Activated T-helper 1 cell treated with anti-CD3 and anti-CD28 coated beads, Interleukin-2, amount 50 U/mL, for 16 hours (primary cell): Measurements from ENCODE around the gene MINDY1.

Experiments used
- DNase-seq, 2 donors: peaks; one replicate each; pipeline ENCODE4 v3.0.0-alpha.2; 2020; ENCODE audit warnings: low read depth in 1 of 2, low spot score in 1 of 2

The MINDY1 gene, protein sequence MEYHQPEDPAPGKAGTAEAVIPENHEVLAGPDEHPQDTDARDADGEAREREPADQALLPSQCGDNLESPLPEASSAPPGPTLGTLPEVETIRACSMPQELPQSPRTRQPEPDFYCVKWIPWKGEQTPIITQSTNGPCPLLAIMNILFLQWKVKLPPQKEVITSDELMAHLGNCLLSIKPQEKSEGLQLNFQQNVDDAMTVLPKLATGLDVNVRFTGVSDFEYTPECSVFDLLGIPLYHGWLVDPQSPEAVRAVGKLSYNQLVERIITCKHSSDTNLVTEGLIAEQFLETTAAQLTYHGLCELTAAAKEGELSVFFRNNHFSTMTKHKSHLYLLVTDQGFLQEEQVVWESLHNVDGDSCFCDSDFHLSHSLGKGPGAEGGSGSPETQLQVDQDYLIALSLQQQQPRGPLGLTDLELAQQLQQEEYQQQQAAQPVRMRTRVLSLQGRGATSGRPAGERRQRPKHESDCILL

DNA sequence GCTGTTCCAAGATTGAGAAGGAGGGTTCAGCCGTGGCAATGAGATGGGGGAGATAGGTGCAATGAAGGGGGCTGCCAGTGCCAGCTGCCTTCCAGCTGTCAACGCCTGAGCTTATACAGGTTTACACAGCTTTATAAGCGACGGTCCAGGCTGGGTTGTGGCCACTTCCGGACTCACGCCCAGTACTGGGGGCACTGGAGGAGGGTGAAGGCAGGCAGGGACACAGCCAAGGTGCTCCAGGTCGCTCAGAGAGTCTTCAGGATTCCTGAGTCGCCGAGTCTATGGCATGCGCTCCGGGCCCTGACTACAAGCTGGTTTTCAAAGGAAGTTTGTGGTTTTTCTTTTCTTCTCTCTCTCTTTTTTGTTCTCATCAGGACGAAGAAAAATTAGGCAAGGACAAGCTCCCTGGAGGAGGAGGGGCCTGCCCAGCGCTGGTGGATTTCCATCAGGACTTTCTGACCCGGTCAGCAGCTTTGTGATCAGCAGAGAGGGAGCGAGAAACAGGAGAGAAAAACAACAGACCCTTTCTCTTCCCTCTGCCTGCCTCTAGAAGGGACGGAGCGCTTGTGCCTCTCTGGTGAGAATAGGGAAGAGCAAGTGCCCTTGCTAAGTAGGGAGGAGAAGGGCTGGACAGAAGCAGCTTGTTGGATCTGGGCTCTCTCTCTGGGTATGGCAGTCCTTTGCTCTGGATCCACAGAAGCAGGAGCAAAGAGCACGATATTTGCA lies at the start of gene MINDY1:
TSS of gene MINDY1 (minus strand) at position 576 of the 726 bp plus-strand sequence. CDS start 4,285 bp downstream, outside the sequence.
- DNase-seq = no peak

DNA sequence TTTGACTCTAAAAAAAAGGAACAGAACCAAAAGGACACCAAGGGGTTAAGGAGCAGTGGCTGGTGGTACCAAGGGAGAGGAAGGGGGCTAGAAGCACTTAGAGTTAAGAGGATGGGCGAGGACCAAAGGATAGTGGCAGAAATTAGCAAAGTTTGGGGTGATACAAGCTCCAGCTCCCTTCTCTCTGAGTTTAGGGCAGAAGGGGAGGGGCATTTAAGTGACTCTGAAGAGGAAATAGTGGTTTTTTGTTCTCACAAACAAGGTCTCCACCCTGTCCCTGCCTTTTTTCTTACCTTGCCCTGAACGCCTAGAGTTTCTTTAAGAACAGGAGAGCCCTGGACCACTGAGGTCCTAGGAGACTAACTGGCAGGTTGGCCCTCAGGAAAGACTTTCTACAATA lies 49.4 kb upstream of the MINDY1 start:
- DNase-seq = no peak

DNA sequence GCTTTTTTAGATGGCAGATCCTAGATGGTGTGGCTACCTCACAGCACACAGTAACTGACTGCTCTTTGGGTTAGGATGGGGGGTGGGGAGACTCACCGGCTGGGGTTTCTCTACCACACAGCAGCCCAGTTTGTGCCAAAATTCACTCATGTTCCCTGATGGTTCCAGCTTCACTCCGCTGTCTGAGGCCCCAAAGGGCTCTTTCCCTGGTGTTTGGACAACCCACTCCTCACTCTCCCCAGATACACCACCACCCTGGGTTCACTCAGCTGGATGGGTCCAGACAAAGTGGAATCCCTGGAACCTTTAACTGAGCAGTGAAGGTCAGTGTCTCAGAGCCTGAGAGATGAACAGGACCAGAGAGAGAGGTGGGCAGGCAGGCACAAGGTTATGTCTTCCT lies 48.9 kb upstream of the MINDY1 start:
- DNase-seq = no peak

DNA sequence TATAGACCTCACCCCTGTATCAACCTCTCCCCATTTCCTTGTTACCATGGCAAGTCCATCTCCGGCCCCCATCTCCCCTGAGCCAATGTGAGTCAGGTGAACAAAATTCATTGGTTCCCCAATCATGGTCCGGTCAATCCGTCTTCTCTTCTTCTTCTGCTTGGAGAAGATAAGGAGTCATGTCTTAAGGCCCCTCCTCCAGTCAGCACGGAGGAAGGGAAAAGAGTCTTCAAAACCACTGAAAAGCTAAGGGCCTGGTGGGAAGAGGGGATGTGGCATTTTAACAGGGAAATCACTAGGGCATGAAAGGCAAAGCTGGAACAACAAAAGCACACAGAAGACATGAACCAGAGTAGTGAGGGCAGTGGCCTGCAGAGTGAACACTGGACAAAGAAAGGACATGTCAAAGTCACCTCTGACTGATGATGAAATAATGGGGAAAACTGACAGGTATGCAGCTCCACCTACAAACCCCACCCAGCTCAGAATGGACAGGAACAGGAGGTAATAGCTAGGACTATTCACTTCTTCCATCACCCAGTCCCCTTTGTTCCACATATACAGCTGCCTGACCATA lies 48.4 kb upstream of the MINDY1 start:
- DNase-seq = no peak

DNA sequence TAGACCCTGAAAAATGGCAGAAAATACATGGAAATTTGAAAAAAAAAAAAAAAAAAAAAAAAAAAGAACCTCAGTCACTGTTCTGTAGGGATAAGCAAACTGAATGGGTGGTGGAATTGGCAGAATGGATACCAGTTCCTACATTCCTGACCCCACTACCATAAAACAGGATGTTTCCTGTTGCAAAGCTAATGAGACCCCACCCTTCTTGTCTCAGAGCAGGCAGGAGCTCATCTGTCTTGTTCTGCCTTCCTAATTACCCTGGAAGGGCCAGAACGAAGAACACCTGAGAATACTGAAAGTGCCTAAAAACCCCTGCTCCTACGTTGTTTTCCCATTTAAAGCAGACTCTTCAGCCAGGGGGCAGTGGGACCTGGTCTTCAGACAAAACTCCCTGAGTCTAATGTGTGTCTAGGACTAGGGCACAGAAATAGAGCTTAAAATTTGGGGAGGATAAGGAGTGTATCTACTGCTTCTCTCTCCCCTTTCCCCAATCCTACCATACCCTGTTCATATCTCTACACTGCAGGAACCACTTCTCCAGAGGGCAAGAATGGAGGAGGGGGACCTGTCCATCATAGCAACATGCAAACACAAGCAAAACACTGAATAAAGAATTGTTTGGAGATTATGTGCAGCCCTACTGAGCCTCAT lies 44.8 kb upstream of the MINDY1 start:
- no peak for DNase-seq

DNA sequence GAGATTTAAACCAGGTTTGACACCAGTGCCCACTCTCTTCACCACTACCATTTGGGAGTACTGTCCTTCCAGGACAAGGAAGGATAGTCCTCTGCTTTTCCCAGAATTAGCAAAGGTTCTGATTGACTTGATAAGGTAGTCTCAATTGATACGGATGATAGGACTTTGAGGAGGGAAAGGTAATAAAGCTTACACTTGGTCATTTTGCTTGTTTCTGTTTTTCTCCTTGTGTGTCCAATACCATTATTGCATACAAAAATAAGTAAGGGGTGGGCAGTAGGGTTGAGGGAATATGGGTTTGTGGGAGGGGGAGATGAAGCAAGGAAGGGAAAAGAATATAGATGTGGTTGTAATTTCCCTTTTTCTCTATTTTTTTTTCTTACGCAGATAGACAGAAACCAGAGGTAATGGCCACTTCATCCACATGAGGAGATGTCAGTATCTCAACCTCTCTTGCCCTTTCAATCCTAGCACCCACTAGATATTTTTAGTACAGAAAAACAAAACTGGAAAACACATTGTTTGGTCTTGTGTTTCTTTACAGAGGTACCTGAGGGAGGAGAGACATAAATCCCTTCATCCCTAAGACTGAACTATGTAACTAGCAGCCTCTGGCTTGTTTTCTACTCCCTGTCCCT lies 43.5 kb upstream of the MINDY1 start:
- DNase-seq = no peak

DNA sequence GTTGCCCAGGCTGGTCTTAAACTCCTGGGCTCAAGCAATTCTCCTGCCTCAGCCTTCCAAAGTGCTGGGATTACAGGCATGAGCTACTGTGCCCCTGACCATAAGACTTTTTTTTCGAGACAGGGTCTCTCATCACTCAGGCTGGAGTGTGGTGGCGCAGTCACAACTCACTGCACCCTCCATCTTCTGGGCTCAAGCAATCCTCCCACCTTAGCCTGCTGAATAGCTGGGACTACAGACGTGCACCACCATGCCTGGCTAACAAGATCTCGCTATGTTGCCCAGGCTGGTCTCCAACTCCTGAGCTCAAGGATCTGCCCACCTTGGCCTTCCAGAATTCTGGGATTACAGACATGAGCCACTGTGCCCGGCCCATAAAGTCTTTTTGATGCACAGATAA lies 42.8 kb upstream of the MINDY1 start:
- no peak for DNase-seq

DNA sequence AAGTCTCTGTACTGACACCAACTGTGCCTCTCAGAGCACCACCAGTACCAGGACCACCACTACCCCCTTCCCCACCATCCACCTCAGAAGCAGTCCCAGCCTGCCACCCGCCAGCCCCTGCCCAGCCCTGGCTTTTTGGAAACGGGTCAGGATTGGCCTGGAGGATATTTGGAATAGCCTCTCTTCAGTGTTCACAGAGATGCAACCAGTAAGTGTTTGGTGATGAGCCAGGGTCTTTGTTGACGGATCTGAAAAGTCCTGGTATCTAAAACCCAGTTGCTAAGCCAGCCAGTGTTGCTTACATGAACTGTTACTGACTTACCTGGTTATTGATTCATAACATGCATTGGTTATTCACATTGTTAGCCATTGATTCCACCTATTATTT lies 41.9 kb upstream of the MINDY1 start:
- no peak for DNase-seq

DNA sequence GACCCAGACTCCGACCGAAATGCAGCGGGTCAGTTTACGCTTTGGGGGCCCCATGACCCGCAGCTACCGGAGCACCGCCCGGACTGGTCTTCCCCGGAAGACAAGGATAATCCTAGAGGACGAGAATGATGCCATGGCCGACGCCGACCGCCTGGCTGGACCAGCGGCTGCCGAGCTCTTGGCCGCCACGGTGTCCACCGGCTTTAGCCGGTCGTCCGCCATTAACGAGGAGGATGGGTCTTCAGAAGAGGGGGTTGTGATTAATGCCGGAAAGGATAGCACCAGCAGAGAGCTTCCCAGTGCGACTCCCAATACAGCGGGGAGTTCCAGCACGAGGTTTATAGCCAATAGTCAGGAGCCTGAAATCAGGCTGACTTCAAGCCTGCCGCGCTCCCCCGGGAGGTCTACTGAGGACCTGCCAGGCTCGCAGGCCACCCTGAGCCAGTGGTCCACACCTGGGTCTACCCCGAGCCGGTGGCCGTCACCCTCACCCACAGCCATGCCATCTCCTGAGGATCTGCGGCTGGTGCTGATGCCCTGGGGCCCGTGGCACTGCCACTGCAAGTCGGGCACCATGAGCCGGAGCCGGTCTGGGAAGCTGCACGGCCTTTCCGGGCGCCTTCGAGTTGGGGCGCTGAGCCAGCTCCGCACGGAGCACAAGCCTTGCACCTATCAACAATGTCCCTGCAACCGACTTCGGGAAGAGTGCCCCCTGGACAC lies 41.4 kb upstream of the MINDY1 start:
- peak in 1 of 2 donors; percentile 18 for DNase-seq

DNA sequence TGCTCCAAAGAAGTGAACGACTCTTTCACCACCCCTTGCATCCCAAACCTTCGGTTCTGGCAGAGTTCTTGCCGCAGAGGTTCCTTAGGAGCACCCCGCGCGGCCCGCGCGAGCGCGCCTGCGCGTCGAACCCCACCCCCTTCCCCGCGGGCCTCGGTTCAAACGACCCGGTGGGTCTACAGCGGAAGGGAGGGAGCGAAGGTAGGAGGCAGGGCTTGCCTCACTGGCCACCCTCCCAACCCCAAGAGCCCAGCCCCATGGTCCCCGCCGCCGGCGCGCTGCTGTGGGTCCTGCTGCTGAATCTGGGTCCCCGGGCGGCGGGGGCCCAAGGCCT lies 40.9 kb upstream of the MINDY1 start, which contains the start of gene C1orf56:
TSS of gene C1orf56 (plus strand) at position 161 of the 334 bp plus-strand sequence. CDS start at position 258, 97 bp downstream.
- peak in 1 of 2 donors; percentile 41 for DNase-seq

DNA sequence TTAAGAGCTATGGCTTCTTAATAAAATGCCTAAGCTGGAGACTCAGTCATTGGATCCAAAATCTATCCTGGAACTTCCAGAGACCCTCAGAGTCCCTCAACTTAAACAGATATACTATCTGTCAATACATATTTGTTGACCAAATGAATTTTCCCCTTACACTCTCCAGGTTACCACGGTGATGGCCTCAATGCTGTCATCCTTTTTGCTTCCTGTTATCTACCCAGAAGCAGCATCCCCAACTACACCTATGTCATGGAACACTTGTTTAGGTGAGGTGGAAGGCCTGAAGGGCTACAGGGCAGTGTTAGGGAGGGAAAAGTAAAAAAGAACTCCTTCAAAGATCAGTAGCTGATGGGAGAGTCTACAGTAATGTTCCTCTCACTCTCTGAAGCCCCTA lies 36.5 kb upstream of the MINDY1 start:
- no peak for DNase-seq

DNA sequence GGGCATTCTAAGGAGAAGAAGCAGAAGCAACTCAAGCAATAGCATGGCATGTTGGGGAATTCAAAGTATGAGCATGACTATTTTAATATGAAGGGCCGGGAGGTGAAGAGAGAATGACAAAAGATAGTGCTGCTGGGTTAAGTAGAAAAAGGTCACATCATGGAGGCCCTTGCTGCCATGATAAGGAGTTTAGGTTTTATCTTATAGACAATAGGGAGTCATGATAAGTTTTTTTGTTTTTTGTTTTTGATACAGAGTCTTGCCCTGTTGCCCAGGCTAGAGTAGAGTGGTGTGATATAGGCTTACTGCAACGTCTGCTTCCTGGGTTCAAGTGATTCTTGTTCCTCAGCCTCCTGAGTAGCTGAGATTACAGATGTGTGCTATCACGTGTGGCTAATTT lies 32.8 kb upstream of the MINDY1 start:
- no peak for DNase-seq

DNA sequence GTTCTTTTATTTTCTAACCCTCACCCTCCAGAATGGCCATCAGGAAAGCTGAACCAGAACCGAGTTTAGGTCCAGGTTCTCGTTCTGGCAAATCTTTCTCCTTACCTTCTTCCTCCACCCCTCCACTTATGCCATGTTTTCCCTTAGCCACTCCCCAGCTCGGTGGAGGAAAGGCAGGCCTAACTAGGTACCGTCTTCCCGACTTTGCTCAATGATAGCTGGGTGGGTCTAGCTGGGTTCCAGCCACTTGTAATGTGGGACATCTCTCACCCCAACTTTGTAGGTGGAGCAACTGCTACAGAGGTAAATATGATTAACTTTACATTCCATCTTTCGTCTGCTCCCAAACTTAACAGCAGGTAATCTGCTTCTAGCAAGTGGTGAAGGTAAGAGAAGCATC lies 30.3 kb upstream of the MINDY1 start:
- no peak for DNase-seq

DNA sequence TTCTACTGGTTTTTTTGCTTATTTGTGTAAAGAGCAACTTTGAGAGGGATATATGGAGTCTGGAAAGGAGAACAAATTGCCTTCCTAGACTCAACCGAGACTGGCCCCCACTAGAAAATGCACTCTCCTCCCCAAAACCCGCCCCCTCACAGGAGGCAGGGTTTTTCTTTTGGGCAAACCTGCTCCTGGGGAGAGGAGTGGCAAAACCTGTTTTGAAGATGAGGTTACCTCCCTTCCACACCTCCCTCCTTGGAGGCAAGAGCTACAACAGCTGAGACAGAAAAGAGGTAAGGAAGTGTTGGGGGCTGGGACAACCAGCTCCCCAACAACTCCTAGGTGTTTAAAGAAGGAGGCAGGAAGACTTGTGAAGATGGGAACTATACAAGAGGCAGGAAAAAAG lies 29.7 kb upstream of the MINDY1 start, which contains the start of gene BNIPL:
TSS of gene BNIPL (plus strand) at position 231 of the 400 bp plus-strand sequence. CDS start at position 371, 140 bp downstream.
- DNase-seq = no peak

DNA sequence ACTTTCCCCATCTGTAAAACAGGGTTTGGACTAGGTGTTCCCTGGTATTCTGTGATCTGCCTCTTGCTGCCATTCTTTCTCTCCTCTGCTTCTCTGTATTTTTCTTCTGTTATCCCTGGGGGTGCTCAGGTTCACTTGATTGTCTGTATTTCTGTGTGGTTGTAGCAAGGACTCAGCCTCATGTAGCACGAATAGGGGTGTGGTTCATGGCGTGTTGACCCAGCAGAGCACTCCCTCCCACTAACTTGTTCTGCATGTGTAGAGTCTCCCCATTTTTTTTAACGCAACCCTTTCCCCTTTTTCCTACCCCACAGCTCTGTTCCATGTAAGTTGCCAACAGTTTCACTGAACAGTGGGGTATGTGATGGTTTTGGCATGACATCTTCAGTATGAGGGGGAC lies 28.5 kb upstream of the MINDY1 start:
- no peak for DNase-seq

DNA sequence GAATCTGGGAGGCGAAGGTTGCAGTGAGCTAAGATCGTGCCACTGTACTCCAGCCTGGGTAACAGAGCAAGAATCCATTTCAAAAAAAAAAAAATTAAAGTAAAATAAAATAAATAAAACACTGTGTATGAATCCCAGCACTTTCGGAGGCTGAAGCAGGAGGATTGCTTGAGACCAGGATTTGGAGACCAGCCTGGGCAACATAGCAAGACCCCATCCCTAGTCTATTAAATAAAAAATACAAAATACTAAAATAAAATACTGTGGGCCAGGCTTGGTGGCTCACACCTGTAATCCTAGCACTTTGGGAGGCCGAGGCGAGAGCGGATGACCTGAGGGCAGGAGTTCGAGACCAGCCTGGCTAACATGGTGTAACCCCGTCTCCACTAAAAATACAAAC lies 25.5 kb upstream of the MINDY1 start:
- DNase-seq = no peak

DNA sequence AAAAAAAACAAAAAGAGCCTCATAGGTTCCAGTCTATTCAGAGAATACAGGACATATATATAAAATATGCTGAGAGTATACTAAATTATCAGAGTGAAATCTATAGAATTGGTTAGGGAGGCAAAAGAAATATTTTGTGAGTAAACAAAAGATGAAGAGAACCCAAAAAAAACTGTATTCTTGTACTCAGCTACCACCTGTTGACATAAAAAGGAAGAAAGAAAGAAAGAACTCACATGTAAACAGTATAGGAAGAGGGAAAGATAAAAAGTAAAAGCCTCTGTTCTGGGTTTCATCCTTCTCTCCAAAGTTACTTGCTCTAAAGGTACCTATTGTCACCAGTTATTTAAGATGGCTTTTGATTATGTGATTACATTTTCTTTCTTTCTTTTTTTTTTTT lies 19.8 kb upstream of the MINDY1 start:
- DNase-seq = no peak

DNA sequence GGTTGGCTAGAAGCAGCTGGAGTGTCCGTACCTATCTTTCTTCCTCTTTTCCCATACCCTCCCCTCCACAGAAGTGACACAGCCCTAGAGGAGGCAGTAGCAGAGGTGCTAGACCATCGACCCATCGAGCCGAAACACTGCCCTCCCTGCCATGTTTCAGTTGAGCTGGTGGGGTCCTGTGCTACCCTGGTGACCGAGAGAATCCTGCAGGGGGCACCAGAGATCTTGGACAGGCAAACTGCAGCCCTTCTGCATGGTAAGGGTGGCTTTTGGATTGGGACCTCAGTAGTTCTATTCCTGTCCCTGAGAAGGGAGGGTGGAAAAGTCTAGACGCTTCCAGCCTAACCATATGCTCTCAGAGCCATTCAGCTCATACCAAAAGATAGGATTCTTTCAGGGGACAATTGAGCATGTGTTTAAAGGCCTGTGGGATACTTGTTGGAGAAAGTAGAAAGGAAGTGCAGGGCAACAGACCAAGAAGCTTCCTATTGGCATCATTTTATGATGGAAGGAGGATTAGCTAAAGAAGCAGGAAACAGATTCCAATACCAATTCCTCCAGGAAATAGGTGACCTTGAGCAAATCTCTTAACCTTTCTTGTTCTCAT lies 17.9 kb upstream of the MINDY1 start:
- DNase-seq = peak; percentile 65 to 76

DNA sequence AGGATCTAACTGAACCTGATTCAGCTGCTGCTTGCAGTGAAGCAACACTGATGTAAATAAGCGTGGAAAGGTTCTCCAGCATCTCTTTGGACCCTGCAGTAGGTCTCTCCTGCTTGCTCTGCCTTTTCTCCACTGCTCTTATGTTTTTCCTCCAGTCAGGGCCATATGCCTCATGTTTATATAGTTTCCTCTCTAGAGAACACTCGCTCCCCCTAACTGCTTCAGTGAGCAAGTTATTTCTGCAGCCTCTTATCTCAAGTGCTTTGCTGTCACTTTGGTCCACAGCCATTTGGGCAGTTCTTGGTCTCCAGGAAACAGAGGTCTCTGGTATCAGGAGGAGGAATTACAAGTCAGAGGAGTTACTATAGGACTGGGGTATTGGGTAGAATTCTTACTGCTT lies 6.8 kb upstream of the MINDY1 start:
- no peak for DNase-seq
